GM12878 (cell line): Measurements from ENCODE around the gene GXYLT1.
A peak's percentile ranks its signal among the peaks of the same experiment; 100 is the strongest.

Experiments used
- CEBPB ChIP-seq, 2 experiments: fragments of 150-350 bp in 1 of 2; IDR thresholded peaks; 2 replicates each; pipeline ENCODE4 v1.6.1; 2012 to 2014; ENCODE audit warnings: low read depth in 2 of 2, low read length in 2 of 2, borderline replicate concordance in 1 of 2, inconsistent platforms in 1 of 2
- CTCF ChIP-seq, 3 experiments: IDR thresholded peaks in 2 of 3; conservative IDR thresholded peaks in 1 of 3; 2 replicates each; pipeline ENCODE4 v1.5.1; 2011; ENCODE audit warnings: low read depth in 3 of 3, low read length in 3 of 3, mild to moderate bottlenecking in 3 of 3, control low read depth in 2 of 3, moderate library complexity in 2 of 3, inconsistent platforms in 1 of 3, mixed read lengths in 1 of 3; ENCODE audit not compliant: control insufficient read depth in 2 of 3, insufficient read depth in 1 of 3; ENCODE audit errors: extremely low read depth in 1 of 3
- EGR1 ChIP-seq, 2 experiments: IDR thresholded peaks; 1 replicate in 1 of 2; 2 replicates in 1 of 2; pipeline ENCODE4 v1.6.1; 2011 to 2012; ENCODE audit warnings: low read depth in 2 of 2, low read length in 2 of 2, borderline replicate concordance in 1 of 2, mild to moderate bottlenecking in 1 of 2, moderate library complexity in 1 of 2
- EP300 ChIP-seq, 2 experiments: fragments of 150-350 bp in 1 of 2; IDR thresholded peaks; 2 replicates each; pipeline ENCODE4 v1.6.1; 2011 to 2012; ENCODE audit warnings: low read depth in 2 of 2, low read length in 2 of 2, borderline replicate concordance in 1 of 2, improper control_type of control experiment in 1 of 2, inconsistent platforms in 1 of 2; ENCODE audit not compliant: control insufficient read depth in 1 of 2
- HCFC1 ChIP-seq: fragments of 150-350 bp; IDR thresholded peaks from 2 replicates; pipeline ENCODE4 v1.6.1; 2014; ENCODE audit warnings: low read length
- PAX5 ChIP-seq: IDR thresholded peaks from 2 replicates; pipeline ENCODE4 v1.6.1; 2011; ENCODE audit warnings: low read depth, low read length, borderline replicate concordance
- RBBP5 ChIP-seq: fragments of 200-600 bp; sonication (generic); conservative IDR thresholded peaks from 2 replicates; pipeline ENCODE4 v1.6.1; 2016
- TAF1 ChIP-seq: IDR thresholded peaks from 2 replicates; pipeline ENCODE4 v1.6.1; 2011; ENCODE audit warnings: mild to moderate bottlenecking, low read depth, low read length, borderline replicate concordance
- ZNF622 ChIP-seq: fragments of 450-650 bp; IDR thresholded peaks from 2 replicates; pipeline ENCODE4 v1.6.1; 2017; ENCODE audit warnings: mild to moderate bottlenecking, inconsistent platforms
- ZSCAN29 ChIP-seq: fragments of 450-650 bp; IDR thresholded peaks from 2 replicates; pipeline ENCODE4 v1.6.1; 2017; ENCODE audit warnings: mild to moderate bottlenecking, moderate library complexity

DNA sequence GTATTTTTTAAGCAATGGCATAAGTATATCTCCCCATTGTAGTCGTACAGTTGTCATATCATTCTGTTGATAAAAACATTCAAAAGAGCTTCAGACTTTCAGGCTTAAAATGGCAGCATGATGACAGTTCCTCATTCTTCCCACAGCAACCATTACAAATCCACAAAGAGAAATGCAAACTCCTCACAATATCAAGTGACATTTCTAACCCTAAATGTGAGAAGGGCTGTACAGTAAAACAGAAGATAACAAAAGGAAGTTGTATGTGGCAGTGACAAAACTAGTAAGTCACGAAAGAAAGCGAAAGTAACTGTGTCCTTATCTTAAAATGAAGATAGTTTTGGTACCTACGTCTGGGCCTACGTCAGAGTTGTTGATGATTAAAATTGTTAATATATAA lies 46.7 kb downstream of the GXYLT1 start:
- no peak for TF ChIP-seq ZSCAN29
- TF ChIP-seq ZNF622: no peak
- no peak for TF ChIP-seq EGR1 (IDR thresholded peaks at IDR 0.05; ENCODE audit: borderline replicate concordance in 1 of 2, low read depth in 2 of 2, low read length in 2 of 2)
- peak in 1 of 2 experiments; percentile 40; a peak in 1 of 4 replicates for TF ChIP-seq EP300 (IDR thresholded peaks at IDR 0.05; ENCODE audit: borderline replicate concordance in 1 of 2, control insufficient read depth in 1 of 2, low read depth in 2 of 2, low read length in 2 of 2)
- no peak for TF ChIP-seq CTCF (IDR thresholded peaks at IDR 0.05 in 2 of 3, conservative IDR thresholded peaks at IDR 0.05 in 1 of 3; ENCODE audit: control insufficient read depth in 2 of 3, extremely low read depth in 1 of 3, insufficient read depth in 1 of 3, low read depth in 3 of 3, low read length in 3 of 3)
- TF ChIP-seq RBBP5: no peak
- no peak for TF ChIP-seq HCFC1
- no peak for TF ChIP-seq CEBPB (IDR thresholded peaks at IDR 0.05; ENCODE audit: borderline replicate concordance in 1 of 2, low read depth in 2 of 2, low read length in 2 of 2)
- TF ChIP-seq TAF1: no peak
- no peak for TF ChIP-seq PAX5
